CD4-positive, CD25-positive, alpha-beta regulatory T cell (primary cell): ENCODE measurements around the gene PLA2R1. TPM values are rescaled to one million over a fixed set of nuclear protein-coding genes. Genes with fewer than 3 reads are reported as not detected.

Experiments
- ATAC-seq, 2 donors: fragments of 150-1000 bp; cut with Tn5 transposase; one replicate each; pipeline ENCODE4 v1.10.0; 2021; ENCODE audit warnings: low read depth in 2 of 2, moderate number of reproducible peaks in 2 of 2, moderate library complexity in 1 of 2
- DNase-seq, 3 donors: peaks; one replicate each; pipeline versions ENCODE4 v3.0.0 to v3.0.0-alpha.2; 2012 to 2022; ENCODE audit warnings: mixed read lengths in 1 of 3
- H3K27ac ChIP-seq: one replicate; pipeline ENCODE4 v1.7.0; 2013; ENCODE audit warnings: mild to moderate bottlenecking, low read length; ENCODE audit not compliant: insufficient read depth, poor library complexity, severe bottlenecking
- H3K27me3 ChIP-seq: one replicate; pipeline ENCODE4 v1.7.0; 2013; ENCODE audit warnings: low read length; ENCODE audit not compliant: control insufficient read depth, insufficient read depth
- H3K36me3 ChIP-seq: one replicate; pipeline ENCODE4 v1.7.0; 2013; ENCODE audit warnings: mild to moderate bottlenecking, low read length, moderate library complexity; ENCODE audit not compliant: control insufficient read depth, insufficient read depth
- H3K4me1 ChIP-seq: 2 replicates; pipeline ENCODE4 v1.7.0; 2013; ENCODE audit warnings: mild to moderate bottlenecking, low read length; ENCODE audit not compliant: insufficient read depth, control insufficient read depth, poor library complexity, severe bottlenecking
- H3K4me3 ChIP-seq: one replicate; pipeline ENCODE4 v1.7.0; 2013; ENCODE audit warnings: low read depth, mild to moderate bottlenecking, low read length, moderate library complexity
- H3K9me3 ChIP-seq, 2 experiments: 1 replicate in 1 of 2; 2 replicates in 1 of 2; pipeline ENCODE4 v1.7.0; 2013; ENCODE audit warnings: low read length in 2 of 2, mild to moderate bottlenecking in 1 of 2, moderate library complexity in 1 of 2; ENCODE audit not compliant: control insufficient read depth in 2 of 2
- H3K27ac Mint-ChIP-seq, 3 donors: one replicate each; pipeline ENCODE4 v1.8.0; 2020 to 2022; ENCODE audit warnings: mild to moderate bottlenecking in 3 of 3, mixed read lengths in 3 of 3, moderate library complexity in 2 of 3
- H3K27me3 Mint-ChIP-seq: one replicate; pipeline ENCODE4 v1.8.0; 2022; ENCODE audit warnings: mild to moderate bottlenecking, mixed read lengths
- H3K36me3 Mint-ChIP-seq: one replicate; pipeline ENCODE4 v1.8.0; 2020; ENCODE audit warnings: mixed read lengths
- H3K4me1 Mint-ChIP-seq, 4 donors: one replicate each; pipeline ENCODE4 v1.8.0; 2020 to 2022; ENCODE audit warnings: mixed read lengths in 4 of 4, mild to moderate bottlenecking in 1 of 4
- H3K4me3 Mint-ChIP-seq, 4 donors: one replicate each; pipeline ENCODE4 v1.8.0; 2020 to 2022; ENCODE audit warnings: mild to moderate bottlenecking in 4 of 4, mixed read lengths in 4 of 4, moderate library complexity in 3 of 4
- H3K9me3 Mint-ChIP-seq, 7 donors: one replicate each; pipeline ENCODE4 v1.8.0; 2020 to 2022; ENCODE audit warnings: mixed read lengths in 7 of 7, mild to moderate bottlenecking in 3 of 7, moderate library complexity in 2 of 7
- polyA plus RNA-seq, 4 donors: library from polyadenylated mRNA; unstranded; fragments of 300-500 nt; fragmentation: Illumina TruSeq; gene quantifications; one replicate each; pipeline ENCODE4 v1.2.3, GENCODE V29; 2021
- total RNA-seq: library from RNA; stranded (reverse); gene quantifications from one replicate; pipeline ENCODE4 v1.2.3, GENCODE V29; 2022

PLA2R1 gene
- total and polyA plus RNA-seq, 5 donors from 2014 or later: not detected

DNA sequence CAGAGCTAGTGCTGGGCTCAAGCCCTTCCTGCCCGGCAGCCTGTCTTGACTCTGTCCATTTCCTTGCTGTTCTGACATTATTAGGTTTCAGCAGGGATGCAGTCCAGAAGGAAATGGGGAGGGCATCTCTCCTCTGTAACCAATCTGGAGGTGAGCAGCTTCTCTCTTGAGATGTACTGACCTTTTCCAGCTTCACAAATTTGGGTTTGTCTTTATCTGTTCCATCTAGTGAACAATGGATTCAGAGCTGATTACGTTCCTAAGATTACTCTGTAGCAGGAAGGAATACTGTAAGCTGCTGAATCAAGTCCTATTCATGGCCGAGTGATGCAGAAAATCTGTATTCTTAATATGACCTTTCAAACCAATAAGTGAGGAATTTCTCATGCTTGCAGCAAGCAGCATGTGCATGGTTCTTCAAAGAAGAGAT lies 11.0 kb downstream of the PLA2R1 start:
- Mint-ChIP-seq H3K27me3 (peaks cover 4% of the 10 kb centered on the region), H3K4me1 (no peaks in the 10 kb centered on the region)

DNA sequence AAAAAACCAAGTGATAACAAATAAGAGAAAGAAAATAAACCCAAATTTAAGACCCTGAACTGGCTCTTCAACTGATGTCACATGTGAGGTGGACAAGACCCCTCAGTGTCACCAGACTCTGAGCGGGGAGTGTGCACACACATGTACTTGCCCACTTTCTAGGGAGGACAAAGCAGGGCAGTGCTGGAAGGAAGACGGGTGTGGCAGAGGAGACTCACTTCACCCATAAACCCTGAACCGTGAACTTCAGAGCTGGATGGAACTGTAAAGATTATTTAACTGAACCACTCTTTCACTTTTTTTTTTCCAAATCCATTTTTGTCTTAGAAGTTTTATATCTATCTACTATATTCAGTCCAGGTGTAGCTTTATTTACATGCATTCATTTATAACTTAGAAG lies 12.3 kb downstream of the PLA2R1 start:
- no peaks in the 10 kb centered on the region for H3K36me3 ChIP-seq
- ATAC-seq: no peak
- H3K4me1 ChIP-seq: no peaks in the 10 kb centered on the region
- Mint-ChIP-seq H3K9me3 (no peaks in the 10 kb centered on the region), H3K4me3 (no peak overlapping the region), H3K27ac (no peak overlapping the region), H3K36me3 (no peaks in the 10 kb centered on the region), H3K4me1 (no peaks in the 10 kb centered on the region), H3K27me3 (peaks cover 4% of the 10 kb centered on the region)
- no peak overlapping the region for H3K27ac ChIP-seq
- no peak for DNase-seq
- no peaks in the 10 kb centered on the region for H3K9me3 ChIP-seq
- no peak overlapping the region for H3K4me3 ChIP-seq
- peaks cover 4% of the 10 kb centered on the region for H3K27me3 ChIP-seq

More for the DNA sequence above, 11.0 kb downstream of the PLA2R1 start:
- DNase-seq (no peak), ATAC-seq (no peak)
- Histone ChIP-seq H3K9me3 (no peaks in the 10 kb centered on the region), H3K27ac (no peak overlapping the region), H3K27me3 (peaks cover 4% of the 10 kb centered on the region), H3K36me3 (no peaks in the 10 kb centered on the region), H3K4me3 (no peak overlapping the region), H3K4me1 (no peaks in the 10 kb centered on the region)
- Mint-ChIP-seq H3K36me3 (no peaks in the 10 kb centered on the region), H3K9me3 (peaks cover 0 to 2% (median 0%) of the 10 kb centered on the region in 7 donors), H3K4me3 (no peak overlapping the region), H3K27ac (no peak overlapping the region)

DNA sequence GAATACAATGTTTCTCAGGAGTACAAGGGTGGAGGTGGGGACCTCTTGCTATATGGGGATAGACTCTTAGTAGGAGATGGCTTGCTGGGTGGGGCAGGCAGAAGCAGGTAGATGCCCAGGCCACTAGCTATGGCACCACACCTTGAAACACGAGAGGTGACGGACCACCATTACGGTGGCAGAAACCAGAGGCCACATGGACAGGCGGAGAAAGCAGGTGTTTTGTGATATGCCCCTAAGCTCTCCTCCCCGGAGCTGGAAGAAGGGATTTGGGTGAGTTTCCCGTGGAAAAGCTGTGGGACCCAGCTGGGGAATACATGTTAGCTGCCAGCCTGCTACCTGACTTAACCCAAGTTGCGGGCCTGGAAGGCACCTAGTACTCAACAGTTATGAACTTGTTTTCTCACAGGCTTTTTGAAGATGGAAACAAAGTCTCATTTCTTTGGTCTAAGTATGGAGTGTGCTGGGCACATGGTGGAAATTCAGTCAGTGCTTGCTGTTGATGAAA lies 16.7 kb downstream of the PLA2R1 start:
- Histone ChIP-seq H3K36me3 (no peaks in the 10 kb centered on the region), H3K4me1 (no peaks in the 10 kb centered on the region), H3K27ac (no peak overlapping the region), H3K9me3 (no peaks in the 10 kb centered on the region), H3K27me3 (peaks cover 4% of the 10 kb centered on the region), H3K4me3 (no peak overlapping the region)
- Mint-ChIP-seq H3K27me3 (no peaks in the 10 kb centered on the region), H3K4me1 (no peaks in the 10 kb centered on the region), H3K27ac (no peak overlapping the region), H3K4me3 (no peak overlapping the region), H3K36me3 (no peaks in the 10 kb centered on the region), H3K9me3 (peaks cover 0 to 4% (median 0%) of the 10 kb centered on the region in 7 donors)
- DNase-seq: no peak
- ATAC-seq: no peak

DNA sequence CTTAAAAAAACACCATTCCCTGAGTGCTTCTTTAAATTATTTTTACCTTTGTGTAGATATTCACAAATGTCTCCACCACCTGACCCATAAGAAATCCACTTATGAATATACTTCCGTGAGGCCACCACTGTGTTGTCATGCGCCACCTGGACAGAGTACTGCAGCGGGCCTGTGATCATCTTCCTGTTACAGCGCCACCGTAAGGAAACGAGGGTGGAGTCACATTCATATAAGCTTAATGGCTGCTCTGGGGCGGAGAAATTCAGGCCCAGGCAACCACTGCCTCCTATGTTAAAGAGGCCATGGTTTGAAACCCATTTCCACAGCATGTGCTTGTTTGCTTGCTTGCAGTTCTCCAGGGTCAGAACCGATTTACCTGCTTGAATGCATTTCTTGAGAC lies 17.7 kb downstream of the PLA2R1 start:
- no peak overlapping the region for H3K4me3 Mint-ChIP-seq
- peaks cover 0 to 5% (median 0%) of the 10 kb centered on the region in 7 donors for H3K9me3 Mint-ChIP-seq
- H3K27me3 Mint-ChIP-seq: no peaks in the 10 kb centered on the region
- Histone ChIP-seq H3K9me3 (no peaks in the 10 kb centered on the region), H3K4me1 (no peaks in the 10 kb centered on the region), H3K27me3 (peaks cover 4% of the 10 kb centered on the region), H3K4me3 (no peak overlapping the region), H3K36me3 (no peaks in the 10 kb centered on the region), H3K27ac (no peak overlapping the region)
- ATAC-seq (no peak), DNase-seq (no peak)
- H3K36me3 Mint-ChIP-seq: no peaks in the 10 kb centered on the region
- H3K27ac Mint-ChIP-seq: no peak overlapping the region
- H3K4me1 Mint-ChIP-seq: no peaks in the 10 kb centered on the region

DNA sequence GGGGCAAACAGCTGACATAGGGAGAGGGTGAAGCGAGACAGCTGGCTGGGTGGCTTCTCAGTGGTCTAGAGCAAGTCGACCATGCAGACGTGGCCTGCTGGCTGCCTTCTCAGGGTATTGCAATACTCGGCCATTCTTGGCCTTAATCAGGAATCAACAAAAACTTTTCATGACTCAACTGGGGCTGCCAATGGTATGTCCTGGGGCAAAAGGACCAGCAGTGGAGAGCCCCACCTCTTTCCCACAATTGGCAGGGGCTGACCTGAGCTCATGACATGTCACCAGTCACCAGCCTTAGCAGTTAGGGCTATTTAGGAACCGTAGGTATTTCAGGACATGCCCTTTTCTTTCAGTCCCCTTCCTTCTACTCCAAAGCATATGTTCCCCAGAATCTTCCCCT lies 19.1 kb downstream of the PLA2R1 start:
- Mint-ChIP-seq H3K4me1 (no peaks in the 10 kb centered on the region), H3K36me3 (no peaks in the 10 kb centered on the region), H3K27ac (peak overlapping the region in 1 of 3 donors; percentile 64), H3K9me3 (peaks cover 0 to 5% (median 0%) of the 10 kb centered on the region in 7 donors), H3K4me3 (no peak overlapping the region), H3K27me3 (no peaks in the 10 kb centered on the region)
- H3K9me3 ChIP-seq: no peaks in the 10 kb centered on the region
- H3K27ac ChIP-seq: no peak overlapping the region
- H3K36me3 ChIP-seq: no peaks in the 10 kb centered on the region
- H3K27me3 ChIP-seq: peaks cover 4% of the 10 kb centered on the region
- H3K4me1 ChIP-seq: no peaks in the 10 kb centered on the region
- DNase-seq: no peak
- H3K4me3 ChIP-seq: no peak overlapping the region
- no peak for ATAC-seq

DNA sequence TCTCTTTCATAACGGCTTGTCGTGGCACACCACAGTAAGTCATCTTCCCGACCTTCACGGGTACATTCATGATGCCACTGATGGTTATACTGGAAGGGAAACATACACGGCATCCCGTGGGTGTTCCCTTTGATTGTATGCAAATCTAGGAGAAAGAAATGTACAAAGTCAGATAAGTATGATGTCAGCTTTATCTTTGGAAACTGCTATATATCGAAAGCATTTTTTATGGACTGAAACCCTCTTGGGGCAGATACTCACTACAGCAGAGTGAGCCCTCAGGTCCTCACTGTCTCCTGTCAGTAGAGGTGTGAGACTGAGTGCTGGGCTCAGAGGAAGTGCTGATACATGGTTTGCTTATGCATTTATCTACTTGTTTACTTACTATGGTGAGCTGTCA lies 20.4 kb downstream of the PLA2R1 start:
- Mint-ChIP-seq H3K9me3 (peaks cover 0 to 5% (median 0%) of the 10 kb centered on the region in 7 donors), H3K4me3 (no peak overlapping the region), H3K27ac (no peak overlapping the region), H3K4me1 (no peaks in the 10 kb centered on the region), H3K36me3 (no peaks in the 10 kb centered on the region), H3K27me3 (no peaks in the 10 kb centered on the region)
- DNase-seq (no peak), ATAC-seq (no peak)
- Histone ChIP-seq H3K9me3 (no peaks in the 10 kb centered on the region), H3K4me3 (no peak overlapping the region), H3K36me3 (no peaks in the 10 kb centered on the region), H3K4me1 (no peaks in the 10 kb centered on the region), H3K27ac (no peak overlapping the region), H3K27me3 (peaks cover 4% of the 10 kb centered on the region)

DNA sequence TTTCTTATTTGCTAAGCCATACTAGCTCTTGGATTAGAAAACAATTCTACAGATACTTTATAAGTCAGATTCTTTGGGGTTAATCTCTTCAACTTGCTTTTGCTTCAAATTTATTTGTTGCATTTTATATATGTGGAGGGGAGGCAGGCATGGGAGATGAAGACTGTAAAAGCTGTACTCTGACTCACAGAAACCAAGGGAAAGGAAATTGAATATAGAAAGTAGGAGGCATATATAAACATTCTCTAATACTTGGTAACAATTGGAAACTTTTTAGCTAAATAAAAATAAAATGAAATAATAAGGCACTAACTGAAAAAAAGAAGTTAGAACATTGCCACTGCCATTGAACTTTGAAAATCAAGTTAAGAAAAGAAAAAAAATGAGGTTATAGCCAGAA lies 21.3 kb downstream of the PLA2R1 start:
- H3K4me3 Mint-ChIP-seq: no peak overlapping the region
- no peaks in the 10 kb centered on the region for H3K4me1 Mint-ChIP-seq
- H3K27ac Mint-ChIP-seq: no peak overlapping the region
- H3K27me3 ChIP-seq: peaks cover 4% of the 10 kb centered on the region
- no peak for DNase-seq
- no peak overlapping the region for H3K27ac ChIP-seq
- no peaks in the 10 kb centered on the region for H3K27me3 Mint-ChIP-seq
- H3K36me3 ChIP-seq: no peaks in the 10 kb centered on the region
- no peaks in the 10 kb centered on the region for H3K4me1 ChIP-seq
- no peak overlapping the region for H3K4me3 ChIP-seq
- no peaks in the 10 kb centered on the region for H3K9me3 ChIP-seq
- ATAC-seq: no peak
- no peaks in the 10 kb centered on the region for H3K36me3 Mint-ChIP-seq
- H3K9me3 Mint-ChIP-seq: peaks cover 0 to 5% (median 0%) of the 10 kb centered on the region in 7 donors

DNA sequence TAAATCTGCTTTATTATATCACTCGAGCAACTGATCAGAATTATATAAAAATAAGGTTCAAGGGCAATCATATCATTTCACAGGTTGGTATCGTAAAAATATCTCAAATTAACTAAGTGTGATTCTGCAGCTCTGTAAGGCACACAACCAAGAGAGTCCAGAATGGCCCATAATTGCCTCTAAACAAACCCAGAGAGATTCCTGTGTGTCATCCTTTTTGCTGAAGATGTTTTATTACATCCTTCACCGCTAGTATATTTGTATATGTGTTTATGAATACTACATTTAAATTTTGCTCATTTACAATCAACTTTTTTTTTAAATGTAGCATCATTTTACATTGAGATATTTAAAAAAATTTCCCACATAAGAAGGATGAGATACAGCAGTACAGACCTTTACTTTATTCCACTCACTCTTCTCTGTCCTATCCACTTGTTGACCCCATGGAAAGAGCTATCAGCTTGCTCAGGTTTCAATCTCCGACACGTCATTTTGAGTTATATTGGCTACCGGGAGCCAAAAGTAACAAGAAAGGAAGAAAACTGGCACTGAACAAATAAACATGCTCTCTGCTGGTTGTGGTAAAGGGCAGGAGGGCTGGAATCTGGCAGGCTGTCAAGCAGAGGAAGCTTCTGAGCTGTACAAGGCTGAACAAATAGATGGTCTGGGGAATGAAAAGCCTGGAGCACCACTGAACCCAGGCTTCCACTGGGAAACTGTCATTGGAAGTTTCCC lies 23.1 kb downstream of the PLA2R1 start:
- H3K4me1 Mint-ChIP-seq: no peaks in the 10 kb centered on the region
- H3K9me3 ChIP-seq: no peaks in the 10 kb centered on the region
- no peak for ATAC-seq
- no peak overlapping the region for H3K4me3 ChIP-seq
- H3K36me3 Mint-ChIP-seq: no peaks in the 10 kb centered on the region
- H3K9me3 Mint-ChIP-seq: peaks cover 0 to 7% (median 0%) of the 10 kb centered on the region in 7 donors
- H3K27ac ChIP-seq: no peak overlapping the region
- H3K4me1 ChIP-seq: no peaks in the 10 kb centered on the region
- H3K27me3 Mint-ChIP-seq: no peaks in the 10 kb centered on the region
- peaks cover 4% of the 10 kb centered on the region for H3K27me3 ChIP-seq
- no peak overlapping the region for H3K27ac Mint-ChIP-seq
- DNase-seq: no peak
- H3K36me3 ChIP-seq: no peaks in the 10 kb centered on the region
- no peak overlapping the region for H3K4me3 Mint-ChIP-seq
